Kidney glomerular epithelial cell (primary cell): Measurements from ENCODE around the gene FAR2.
"Not testable (repeated sequence)": the region's sequence is repeated elsewhere in the genome, so short reads cannot be mapped to it uniquely, and the experiment has no call there.

Experiments
- DNase-seq: peaks from one replicate; lab custom pipeline; 2025; lab: John Stamatoyannopoulos, UW

The FAR2 gene

DNA sequence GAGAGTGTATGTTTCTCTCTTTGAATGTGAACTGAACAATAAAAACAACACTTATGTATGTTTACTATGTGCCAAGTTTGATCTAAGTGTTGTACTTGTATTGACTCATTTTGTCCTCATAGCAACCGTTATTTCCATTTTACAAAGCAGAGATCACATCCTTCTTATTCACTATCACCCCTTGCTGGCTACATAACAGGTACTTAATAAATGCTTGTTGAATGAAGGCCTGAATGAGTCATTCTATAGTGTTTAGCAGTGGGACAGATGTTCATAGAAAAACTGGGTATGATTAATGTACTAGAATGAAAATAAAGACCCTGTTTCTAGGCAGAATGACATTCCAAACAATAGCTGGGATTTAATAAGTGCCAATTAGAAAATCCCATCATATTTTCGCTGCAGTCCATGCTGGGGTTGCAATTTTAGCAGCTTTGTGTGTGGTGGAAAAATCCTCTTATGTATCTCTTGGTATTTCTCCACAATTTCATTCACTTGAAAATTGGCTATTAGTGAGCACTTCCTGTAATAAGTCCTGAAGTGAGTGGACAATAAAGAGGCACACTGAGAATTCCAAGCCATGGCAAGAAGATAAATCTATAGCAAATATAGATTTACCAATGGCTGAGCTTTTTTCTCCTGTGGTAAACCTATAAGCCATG, 86.0 kb downstream of the FAR2 start:
- no peak for DNase-seq

DNA sequence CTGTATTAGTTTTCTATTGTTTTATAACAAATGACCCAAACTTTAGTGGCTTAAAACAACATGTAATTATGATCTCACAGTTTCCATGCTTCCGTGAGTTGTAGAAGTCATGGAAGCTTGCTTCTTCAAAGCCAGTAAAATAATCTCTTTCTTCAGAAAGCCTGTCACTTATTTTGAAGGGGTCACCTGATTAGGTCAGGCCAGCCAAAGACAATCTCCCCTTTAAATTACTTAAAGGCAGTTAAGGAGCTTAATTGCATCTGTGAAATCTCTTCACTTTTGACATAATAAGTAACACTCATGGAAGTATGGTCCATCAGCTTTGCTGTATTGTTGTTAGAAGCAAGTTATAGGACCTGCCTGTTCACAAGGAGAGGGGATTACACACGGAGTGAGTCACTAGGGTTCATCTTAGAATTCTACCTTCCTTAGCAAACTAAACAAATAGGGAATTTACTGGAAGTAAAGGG, 89.8 kb downstream of the FAR2 start:
- DNase-seq, result peak; percentile 32

- DNase-seq, result no peak
Observed at GRCh38 chr12:29239336-29239735, 90.3 kb downstream of the FAR2 start.

DNA sequence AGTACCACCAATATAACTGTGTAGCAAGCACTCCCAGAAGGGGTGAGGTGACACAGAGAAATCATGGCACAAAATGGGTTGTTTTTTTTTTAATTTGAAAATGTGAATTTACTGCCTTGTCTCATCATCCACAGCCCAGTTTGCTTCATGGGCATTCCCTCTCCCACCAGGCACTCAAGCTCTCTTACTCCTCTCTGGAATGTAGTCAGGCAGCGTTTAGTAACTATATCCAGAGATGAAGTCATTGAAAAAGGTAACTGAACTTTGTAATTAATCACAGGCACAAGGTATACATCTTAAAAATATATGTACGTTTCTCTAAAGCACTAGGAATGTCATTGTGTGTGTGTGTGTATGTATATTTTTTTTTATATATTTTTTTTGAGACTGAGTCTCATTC, 91.4 kb downstream of the FAR2 start:
- DNase-seq, result no peak

DNA sequence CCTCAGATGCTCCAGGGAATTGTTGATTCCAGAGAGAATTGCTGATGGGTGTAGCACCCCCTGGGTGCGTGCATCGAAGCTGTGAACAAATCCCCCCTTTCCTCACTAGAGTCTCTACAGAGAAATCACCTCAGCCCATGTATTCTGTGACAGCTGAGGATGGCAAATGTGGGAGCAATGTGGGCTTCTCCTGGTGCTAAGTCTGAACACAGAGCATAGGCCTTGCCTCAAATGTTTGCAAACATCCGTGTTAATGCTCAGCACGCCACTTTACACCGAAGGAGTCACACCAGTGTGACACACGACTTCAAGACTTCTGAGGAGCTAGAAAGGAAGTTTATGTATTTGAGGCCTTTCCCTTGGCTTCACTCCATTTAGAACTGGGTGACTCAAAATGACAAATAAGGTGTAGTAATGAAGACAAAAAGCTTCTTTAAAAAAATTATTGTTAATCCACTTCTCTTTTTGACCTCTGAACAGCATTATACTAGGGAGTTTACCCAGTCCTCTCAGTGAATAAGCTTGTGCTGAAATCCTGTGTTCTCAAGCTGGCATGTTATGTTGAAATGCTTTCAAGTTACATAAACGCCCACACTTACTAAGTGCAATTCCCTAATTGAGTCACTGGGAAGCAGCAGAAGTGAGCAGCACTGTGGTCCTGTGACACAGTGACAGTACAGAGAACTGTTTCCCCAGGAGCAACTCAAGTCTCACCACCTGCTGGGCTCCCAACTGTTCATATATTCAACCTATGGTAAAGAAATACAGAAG, 92.9 kb downstream of the FAR2 start:
- DNase-seq, result peak; percentile 31

DNA sequence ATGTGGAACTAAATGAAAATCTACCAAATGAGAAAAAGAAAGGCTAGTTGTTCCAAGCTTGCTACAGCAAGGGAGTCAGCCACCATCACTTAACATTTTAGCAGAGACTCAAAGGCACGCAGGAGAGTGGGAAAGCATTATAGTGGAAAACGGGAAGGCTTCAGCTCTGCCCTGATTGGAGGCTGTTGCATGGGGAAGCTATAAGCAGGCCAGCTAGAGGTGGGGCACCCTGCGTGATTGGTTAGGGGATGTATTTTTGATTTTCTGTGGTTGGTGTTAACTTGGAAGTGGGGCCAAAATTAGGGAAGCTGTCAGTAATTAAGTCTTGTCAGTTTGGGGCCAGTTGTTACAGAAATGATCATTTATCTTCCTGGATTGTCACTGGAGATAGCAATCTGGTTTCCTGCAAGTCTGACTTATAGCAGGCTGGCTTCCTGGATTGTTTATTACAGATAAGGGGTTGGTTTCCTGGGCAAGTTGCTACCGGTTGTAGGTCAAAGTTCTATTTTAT, 93.9 kb downstream of the FAR2 start:
- DNase-seq, result no peak

DNA sequence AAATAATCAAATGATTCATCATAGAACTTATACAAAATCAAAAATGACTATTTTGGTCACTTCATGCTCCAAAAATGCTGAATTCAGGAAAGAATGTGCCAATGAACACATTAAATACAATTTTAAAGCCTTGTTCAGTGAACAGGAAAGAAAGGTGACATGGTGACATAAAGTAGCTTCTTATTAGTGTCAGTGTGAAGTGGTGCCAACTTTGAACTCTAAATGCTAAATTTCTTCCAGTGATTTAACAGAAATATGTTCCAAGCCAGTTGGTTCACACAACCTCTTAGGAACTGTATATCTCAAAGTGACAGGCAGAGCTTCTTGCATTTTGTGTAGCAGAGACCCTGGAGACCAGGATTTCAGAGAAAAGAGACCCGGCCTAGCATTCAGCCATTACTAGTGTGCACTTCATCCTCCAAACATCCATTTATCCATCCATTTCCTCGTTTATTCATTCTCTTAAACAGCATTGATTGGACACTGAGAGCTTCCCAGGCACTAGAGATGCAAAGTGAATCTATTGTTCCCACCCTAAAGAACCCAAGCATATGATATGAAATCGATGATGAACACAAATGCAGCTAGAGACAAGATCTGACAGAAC, 95.2 kb downstream of the FAR2 start:
- DNase-seq, result no peak

GRCh38 chr12:29245246-29245645, 96.2 kb downstream of the FAR2 start:
- no peak for DNase-seq

- DNase-seq, result no peak
Observed at GRCh38 chr12:29249930-29250329, 100.9 kb downstream of the FAR2 start.

DNA sequence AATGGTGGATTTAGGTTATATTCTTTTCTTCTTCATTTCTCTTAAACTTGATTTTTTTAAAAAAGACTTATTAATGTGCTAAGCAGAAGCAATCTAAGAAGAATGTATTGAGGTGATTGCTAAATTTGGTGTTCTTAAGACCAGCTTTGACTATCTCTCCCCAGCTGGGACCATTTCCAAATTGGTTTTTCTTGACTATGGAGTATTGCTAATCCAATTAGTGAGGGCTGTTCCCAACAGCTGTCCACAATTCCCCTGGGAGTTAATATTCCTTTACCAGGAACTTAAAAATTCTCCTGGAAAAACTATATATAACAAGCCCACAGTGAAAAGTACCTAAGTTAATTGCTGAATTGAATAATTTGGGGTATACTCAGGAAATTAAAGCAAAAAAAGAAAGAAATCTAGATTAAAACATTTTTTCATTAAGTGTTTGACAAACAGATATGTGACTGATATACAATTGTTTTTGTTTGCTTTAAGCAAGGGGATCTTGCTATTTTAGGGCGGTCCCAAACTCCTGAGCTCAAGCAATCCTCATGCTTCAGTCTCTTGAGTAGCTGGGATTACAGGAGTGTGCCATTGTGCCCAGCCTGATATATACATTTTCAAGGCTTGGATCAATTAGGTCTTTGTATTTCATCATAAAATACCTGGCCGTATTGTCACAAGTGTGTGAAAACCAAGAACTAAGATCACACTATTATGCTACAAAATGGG, 105.0 kb downstream of the FAR2 start:
- DNase-seq, result no peak

DNA sequence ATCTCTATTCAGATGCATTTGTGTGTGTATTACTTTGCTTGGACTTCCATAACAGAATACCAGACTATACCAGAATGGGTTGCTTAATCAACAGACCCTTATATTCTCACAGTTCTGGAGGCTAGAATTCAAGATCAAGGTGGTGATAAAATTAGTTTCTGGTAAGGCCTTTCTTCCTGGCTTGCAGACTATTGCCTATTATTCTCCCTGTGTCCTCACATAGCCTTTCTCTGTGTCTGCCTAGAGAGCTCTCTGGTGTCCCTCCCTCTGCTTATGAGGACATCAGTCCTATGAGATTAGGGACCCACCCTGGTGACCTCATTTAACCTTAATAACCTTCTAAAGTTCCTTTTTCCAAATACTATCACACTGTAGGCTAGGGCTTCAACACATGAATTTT, 106.0 kb downstream of the FAR2 start:
- DNase-seq, result no peak

- DNase-seq, result no peak
Observed at GRCh38 chr12:29256598-29256997, 107.5 kb downstream of the FAR2 start.

DNA sequence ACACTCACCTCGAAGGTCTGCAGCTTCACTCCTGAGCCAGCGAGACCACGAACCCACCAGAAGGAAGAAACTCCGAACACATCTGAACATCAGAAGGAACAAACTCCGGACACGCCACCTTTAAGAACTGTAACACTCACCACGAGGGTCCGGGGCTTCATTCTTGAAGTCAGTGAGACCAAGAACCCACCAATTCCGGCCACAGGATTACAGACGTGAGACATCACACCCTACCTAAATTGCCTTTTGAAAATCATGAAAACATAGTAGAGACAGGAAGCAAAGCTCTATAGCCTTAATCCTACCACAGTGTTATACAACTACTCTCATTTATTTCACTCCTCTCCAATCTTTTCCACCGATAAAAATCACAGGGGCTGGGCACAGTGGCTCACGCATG, 108.6 kb downstream of the FAR2 start:
- not testable (repeated sequence) for DNase-seq

DNA sequence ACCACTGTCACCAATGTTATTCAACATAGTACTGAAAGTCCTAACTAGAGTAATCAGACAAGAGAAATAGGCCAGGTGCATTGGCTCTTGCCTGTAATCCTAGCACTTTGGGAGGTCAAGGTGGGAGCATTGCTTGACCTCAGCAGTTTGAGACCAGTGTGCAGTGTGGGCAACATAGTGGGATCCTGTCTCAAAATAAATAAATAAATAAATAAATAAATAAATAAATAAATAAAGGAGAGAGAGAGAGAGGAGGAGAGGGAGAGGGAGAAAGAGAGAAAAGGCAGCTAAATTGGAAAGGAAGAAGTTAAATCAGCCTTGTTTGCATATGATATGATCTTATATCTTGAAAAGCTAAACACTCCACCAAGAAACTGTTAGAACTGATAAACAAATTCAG, 115.3 kb downstream of the FAR2 start:
- DNase-seq, result no peak

- no peak for DNase-seq
Observed at GRCh38 chr12:29269706-29270408, 120.8 kb downstream of the FAR2 start.

DNA sequence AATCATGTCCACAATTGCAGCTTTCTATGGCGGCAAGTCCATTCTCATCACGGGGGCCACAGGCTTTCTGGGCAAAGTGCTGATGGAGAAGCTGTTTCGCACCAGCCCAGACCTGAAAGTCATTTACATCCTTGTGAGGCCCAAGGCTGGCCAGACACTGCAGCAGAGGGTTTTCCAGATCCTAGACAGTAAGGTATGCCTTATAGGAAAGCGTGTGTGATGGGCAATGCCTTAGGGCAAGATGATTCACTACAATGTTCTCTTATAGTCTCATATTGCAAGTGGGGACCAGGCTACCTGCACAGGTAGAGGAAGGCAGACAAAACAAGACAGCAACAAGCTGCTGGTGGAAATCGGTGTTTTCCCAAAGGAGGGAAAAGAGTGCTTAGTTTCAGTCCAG, 121.4 kb downstream of the FAR2 start:
- DNase-seq, result no peak

DNA sequence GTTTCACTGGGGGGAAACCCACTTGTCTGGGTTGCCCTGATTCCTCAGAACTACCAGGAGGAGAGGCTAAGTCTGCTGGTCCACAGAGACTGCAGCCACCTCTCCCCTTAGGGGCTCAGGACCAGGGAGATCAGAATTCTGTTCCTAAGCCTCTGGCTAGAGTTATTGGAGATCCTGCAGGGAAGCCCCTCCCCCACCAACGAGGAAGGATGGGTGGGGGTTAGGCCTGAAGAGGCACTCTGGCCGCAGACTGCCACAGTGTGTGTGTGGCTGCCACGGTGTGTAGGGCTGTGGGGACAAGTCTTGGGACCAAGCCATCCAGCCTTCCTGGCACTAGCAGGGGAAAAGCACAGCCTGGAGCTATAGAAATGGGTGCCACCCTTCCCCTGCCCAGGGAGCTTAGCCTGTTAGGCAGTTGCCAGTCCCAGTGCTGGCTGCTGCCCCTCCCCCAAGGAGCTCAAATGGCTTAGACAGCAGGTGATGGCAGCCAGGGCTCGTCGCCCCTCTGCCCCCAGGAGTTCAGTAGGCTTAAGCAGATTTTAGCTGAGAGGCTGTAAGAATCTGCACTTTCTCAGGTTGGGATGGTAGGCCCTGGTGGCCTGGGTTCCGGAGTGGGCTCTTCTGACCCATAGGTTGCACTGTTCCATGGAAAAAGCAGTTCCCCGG, 124.2 kb downstream of the FAR2 start:
- no peak for DNase-seq

GRCh38 chr12:29275834-29276233, 126.8 kb downstream of the FAR2 start:
- no peak for DNase-seq

- DNase-seq, result no peak
Observed at GRCh38 chr12:29277231-29277630, 128.2 kb downstream of the FAR2 start.

GRCh38 chr12:29278673-29279420, 129.8 kb downstream of the FAR2 start:
- no peak for DNase-seq
